ENCODE results near the gene PGLYRP4. TPM values are rescaled to one million over a fixed set of nuclear protein-coding genes. Genes with fewer than 3 reads are reported as not detected.

PGLYRP4 gene
- total and polyA plus RNA-seq, 7 donors, result not detected

- TF ChIP-seq, protein P1, sequence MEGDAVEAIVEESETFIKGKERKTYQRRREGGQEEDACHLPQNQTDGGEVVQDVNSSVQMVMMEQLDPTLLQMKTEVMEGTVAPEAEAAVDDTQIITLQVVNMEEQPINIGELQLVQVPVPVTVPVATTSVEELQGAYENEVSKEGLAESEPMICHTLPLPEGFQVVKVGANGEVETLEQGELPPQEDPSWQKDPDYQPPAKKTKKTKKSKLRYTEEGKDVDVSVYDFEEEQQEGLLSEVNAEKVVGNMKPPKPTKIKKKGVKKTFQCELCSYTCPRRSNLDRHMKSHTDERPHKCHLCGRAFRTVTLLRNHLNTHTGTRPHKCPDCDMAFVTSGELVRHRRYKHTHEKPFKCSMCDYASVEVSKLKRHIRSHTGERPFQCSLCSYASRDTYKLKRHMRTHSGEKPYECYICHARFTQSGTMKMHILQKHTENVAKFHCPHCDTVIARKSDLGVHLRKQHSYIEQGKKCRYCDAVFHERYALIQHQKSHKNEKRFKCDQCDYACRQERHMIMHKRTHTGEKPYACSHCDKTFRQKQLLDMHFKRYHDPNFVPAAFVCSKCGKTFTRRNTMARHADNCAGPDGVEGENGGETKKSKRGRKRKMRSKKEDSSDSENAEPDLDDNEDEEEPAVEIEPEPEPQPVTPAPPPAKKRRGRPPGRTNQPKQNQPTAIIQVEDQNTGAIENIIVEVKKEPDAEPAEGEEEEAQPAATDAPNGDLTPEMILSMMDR (IDR thresholded peaks at IDR 0.05), result no peak
- no peaks in the 10 kb centered on the region for H3K36me3 ChIP-seq (ENCODE audit: insufficient read depth in 1 of 2, low read depth in 1 of 2)
- DNase-seq (no peak), ATAC-seq (no peak)
- no peak overlapping the region for H3K27ac ChIP-seq
- H3K4me3 ChIP-seq, result peak overlapping the region; percentile 15
- WGBS, 3 donors, result 87 to 93% (median 87%) methylated on average over 3 of the region's 3 CpGs
- no peaks in the 10 kb centered on the region for H3K9me3 ChIP-seq
- H3K4me1 ChIP-seq, result no peaks in the 10 kb centered on the region
- intact Hi-C loops (cut with DNase I), result loop anchor here in 1 of 2 donors (10.0 kb wide), 1 partner anchor 396 kb away; no protein-coding TSS in a partner anchor
- peaks cover 0 to under 1% (median 0%) of the 10 kb centered on the region in 3 donors for H3K27me3 ChIP-seq (ENCODE audit: insufficient read depth in 3 of 3, low read length in 2 of 3)
These were observed 10.0 kb upstream of the PGLYRP4 start for GRCh38 chr1:153358691-153358975.

- no peaks in the 10 kb centered on the region for H3K9me3 ChIP-seq
- no peak for ATAC-seq
- intact Hi-C loops (cut with DNase I), result loop anchor here in 1 of 2 donors (10.0 kb wide), 1 partner anchor 397 kb away; no protein-coding TSS in a partner anchor
- no peak within 1 kb of the TSS for H3K27ac ChIP-seq
- WGBS, 3 donors, result 75 to 84% (median 75%) methylated on average over 11 of the region's 11 CpGs
- peaks cover 0 to 4% (median 0%) of the 10 kb centered on the region in 3 donors for H3K27me3 ChIP-seq (ENCODE audit: insufficient read depth in 3 of 3, low read length in 2 of 3)
- H3K4me3 ChIP-seq, result peak within 1 kb of the TSS; percentile 15
- no peaks in the 10 kb centered on the region for H3K36me3 ChIP-seq (ENCODE audit: insufficient read depth in 1 of 2, low read depth in 1 of 2)
- no peaks in the 10 kb centered on the region for H3K4me1 ChIP-seq
- TF ChIP-seq, protein P1 (IDR thresholded peaks at IDR 0.05), result no peak
- no peak for DNase-seq
These were observed 9.4 kb upstream of the PGLYRP4 start, which contains the start of gene S100A9 for GRCh38 chr1:153357853-153358690. TSS of gene S100A9 (plus strand) at chr1:153357854. CDS start at chr1:153358284, 430 bp downstream.

DNA sequence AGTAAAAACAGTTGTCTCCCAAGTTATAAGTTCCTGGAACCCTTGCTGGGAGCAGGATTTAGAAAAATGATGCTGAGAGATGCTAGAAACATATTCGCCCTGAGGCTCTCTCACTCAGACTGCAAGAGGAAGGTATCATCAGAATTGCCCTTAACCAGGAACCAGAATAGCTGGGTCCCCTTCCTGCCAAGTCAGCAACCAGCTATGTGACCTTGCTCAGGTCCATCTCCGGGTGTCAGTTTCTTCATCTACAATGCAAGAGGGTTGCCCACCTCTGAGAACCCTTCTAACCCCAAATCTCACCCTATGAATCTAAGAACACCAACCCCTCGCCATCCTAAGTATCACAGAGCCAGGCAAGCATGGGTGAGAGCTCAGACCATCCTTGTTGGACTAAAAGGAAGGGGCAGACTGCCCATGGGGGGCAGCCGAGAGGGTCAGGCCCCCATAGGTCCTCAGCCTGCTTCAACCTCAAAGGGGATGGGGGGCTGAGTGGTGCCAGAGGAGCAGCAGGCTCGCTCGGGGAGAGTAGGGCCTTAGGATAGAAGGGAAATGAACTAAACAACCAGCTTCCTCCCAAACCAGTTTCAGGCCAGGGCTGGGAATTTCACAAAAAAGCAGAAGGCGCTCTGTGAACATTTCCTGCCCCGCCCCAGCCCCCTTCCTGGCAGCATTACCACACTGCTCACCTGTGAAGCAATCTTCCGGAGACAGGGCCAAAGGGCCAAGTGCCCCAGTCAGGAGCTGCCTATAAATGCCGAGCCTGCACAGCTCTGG, 8.6 kb upstream of the PGLYRP4 start:
- 59 to 65% (median 60%) methylated on average over 10 of the region's 10 CpGs for WGBS, 3 donors
- DNase-seq (peak; percentile 68 to 76), ATAC-seq (peak; percentile 40 to 75 (median 56))
- TF ChIP-seq, protein P1 (IDR thresholded peaks at IDR 0.05), result no peak
- Histone ChIP-seq H3K27ac (no peak overlapping the region), H3K4me3 (no peak overlapping the region), H3K9me3 (no peaks in the 10 kb centered on the region), H3K27me3 (ENCODE audit: insufficient read depth in 3 of 3, low read length in 2 of 3) (peaks cover 0 to 4% (median 0%) of the 10 kb centered on the region in 3 donors), H3K36me3 (ENCODE audit: insufficient read depth in 1 of 2, low read depth in 1 of 2) (no peaks in the 10 kb centered on the region), H3K4me1 (no peaks in the 10 kb centered on the region)
- intact Hi-C loops (cut with DNase I), result loop anchor here in 1 of 2 donors (10.0 kb wide), 1 partner anchor 398 kb away; no protein-coding TSS in a partner anchor

DNA sequence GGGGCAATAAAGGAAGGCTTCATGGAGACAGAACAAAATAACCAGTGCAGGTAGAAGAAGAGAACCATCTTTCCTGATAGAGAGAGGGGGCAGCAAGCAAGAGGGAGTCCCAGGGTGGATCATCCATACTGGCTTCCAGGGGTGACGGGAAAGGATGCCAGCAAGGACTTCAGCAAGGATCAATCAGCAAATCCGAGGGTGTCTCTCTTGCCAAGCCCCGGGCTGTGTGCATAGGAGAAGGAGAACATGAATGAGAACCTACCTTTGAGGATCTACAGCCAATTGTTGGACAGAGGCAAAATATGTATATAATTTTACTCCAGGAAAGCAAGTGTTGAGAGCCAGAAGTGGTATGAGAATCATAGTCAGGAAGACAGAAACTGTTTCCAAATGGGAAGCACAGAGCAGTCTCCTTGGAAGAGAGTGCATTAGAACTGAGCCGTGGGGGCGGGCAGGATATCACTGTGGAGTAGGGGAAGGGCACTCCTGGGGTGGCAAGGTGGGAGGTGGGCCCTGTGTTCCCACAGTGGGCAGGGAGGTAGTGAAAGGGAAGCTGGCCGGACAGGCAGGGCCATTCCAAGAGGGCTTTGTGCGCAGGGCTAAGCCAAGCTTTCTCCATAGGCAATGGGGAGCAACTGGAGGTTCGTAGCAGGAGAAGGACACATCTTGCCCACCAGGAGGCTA, 7.9 kb upstream of the PGLYRP4 start:
- intact Hi-C loops (cut with DNase I), result loop anchor here in 1 of 2 donors (10.0 kb wide), 1 partner anchor 398 kb away; no protein-coding TSS in a partner anchor
- no peaks in the 10 kb centered on the region for H3K4me1 ChIP-seq

More for the DNA sequence above, 7.9 kb upstream of the PGLYRP4 start:
- Histone ChIP-seq H3K4me3 (no peak overlapping the region), H3K36me3 (ENCODE audit: insufficient read depth in 1 of 2, low read depth in 1 of 2) (no peaks in the 10 kb centered on the region), H3K27ac (no peak overlapping the region), H3K27me3 (ENCODE audit: insufficient read depth in 3 of 3, low read length in 2 of 3) (peaks cover 0 to 4% (median 0%) of the 10 kb centered on the region in 3 donors), H3K9me3 (no peaks in the 10 kb centered on the region)
- no peak for DNase-seq
- TF ChIP-seq, protein P1 (IDR thresholded peaks at IDR 0.05), result no peak
- no peak for ATAC-seq
- WGBS, 3 donors, result 66 to 79% (median 79%) methylated on average over 8 of the region's 8 CpGs
